ENCODE measurements around the gene AKAP11.

Gene AKAP11

DNA sequence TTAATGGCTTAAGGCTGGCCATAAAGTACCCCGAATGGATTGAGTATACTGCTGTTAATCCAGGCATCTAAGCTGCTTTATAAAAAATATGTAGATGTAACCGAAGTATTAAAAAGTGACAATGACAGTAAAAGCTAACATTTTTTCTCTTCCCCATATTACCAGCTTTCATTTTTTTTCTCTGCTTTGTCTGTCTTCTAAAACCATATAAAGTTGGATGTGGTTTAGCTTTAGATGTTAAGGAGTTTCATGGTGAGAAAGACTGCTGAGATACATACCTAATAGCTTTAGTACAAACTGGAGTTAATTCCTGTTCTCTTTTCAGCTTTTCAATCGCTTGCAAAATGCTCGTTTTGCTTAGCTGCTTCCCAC, 838 bp downstream of the AKAP11 start:
- DNase-seq (ENCODE audit: low spot score): no peak

DNA sequence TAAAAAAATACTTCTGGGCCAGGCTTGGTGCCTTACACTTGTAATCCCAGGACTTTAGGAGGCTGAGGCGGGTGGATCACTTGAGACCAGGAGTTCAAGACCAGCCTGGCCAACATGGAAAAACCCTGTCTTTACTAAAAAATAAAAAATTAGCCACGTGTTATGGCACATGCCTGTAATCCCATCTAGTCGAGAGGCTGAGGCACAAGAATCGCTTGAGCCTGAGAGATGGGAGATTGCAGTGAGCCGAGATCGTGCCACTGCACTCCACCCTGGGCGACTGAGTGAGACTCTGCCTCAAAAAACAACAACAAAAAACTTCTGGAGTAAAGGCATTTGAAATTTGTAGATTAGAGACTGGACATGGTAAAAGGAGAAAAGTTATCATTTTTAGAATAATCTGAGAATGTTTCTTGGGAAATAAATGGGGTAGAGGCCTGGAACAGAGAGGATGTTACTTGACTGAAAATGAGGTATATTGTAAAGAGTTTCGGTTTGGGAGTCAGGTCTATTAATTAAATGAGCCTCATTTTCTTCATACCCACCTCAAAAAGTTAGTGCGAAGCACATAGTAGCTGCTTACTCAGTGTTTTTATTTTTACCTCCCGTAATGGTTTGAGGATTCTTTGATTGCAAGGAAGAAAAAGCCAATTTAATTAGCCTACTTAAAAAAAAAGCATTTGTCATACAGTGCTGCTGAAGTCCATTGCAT, 2.6 kb downstream of the AKAP11 start:
- no peak for DNase-seq (ENCODE audit: low spot score)

DNA sequence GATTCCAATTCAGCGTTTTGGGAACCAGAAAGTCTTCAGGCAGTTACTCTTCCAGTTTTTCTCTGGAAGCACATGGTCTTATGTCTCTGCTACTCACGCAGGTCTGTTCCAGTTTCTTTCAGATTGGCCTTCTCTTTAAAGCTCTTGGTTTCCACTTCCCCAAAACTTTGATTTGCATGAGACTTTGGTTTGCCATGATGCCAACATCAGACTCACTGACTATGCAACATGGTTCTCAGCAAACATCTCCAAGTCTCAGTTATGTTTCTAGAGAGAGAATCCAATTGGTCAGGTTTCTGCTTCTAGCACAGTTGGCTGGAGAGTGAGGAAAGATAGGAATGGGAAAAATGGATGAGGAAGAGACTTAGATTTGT, 3.1 kb downstream of the AKAP11 start:
- DNase-seq (ENCODE audit: low spot score): no peak

DNA sequence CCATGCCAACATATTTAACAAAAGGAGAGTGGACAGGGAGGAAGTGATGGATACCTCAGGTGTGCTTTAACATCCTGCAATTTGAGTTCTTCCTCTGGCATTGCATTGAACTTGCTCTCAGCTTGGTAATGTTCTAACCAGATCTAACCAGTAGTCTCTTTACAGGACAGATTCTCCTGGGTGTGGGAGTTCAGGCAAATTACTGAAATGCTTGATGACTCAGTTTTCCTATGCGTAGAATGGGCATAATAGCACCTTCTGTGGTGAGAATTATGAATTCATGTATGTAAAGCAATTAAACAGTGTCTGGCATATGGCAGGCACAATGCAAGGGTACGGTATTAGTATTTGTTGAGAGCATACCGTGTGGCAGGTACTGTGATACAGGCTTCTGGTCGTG, 3.6 kb downstream of the AKAP11 start:
- no peak for DNase-seq (ENCODE audit: low spot score)

DNA sequence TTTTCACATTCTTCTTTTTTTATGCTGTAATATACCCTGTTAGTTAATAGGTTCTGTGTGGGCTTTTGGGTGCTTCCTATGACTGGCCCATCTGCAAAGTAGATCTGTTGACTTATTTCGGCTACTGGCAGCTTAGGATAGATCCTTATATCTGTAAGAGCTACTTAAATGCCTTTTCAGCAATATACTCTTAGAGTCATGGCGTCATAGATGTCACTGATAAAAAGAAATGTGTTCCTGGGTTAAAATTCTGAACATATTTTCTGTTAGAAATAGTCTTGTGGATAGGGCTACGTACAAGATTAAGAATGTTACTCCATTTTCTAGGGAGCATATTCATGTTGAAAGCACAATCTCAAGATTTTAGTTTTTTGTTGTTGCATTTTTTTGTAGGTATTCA, 4.7 kb downstream of the AKAP11 start:
- no peak for DNase-seq (ENCODE audit: low spot score)

DNA sequence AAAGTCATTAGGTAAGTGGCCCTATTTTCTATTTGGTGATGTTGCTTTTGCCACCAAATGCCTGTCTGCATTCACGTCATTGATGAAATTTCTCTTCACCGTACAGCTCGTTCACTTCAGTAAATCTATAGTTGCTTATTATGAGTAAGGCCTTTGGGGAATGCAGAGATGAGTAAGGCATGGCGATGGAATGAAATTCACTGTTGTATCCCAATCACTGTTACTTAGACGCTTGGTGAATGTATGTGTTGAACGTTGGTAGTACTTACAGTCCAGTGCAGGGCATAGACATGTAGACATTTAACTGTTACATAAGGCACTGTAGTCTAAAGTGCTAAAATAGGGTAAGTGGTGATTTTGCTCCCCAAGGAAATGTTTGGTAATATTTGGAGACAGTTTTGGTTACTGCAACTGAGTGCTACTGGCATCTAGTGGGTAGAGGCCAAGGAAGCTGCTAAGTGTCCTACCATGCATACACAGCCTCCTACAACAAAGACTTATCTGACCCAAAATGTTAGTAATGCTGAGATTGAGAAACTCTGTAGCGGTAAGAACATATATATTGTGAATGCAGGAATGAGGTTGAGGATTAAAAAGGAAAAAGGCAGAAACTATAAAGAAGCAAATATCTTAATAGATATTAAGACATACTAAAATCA, 5.8 kb downstream of the AKAP11 start:
- DNase-seq (ENCODE audit: low spot score): no peak

DNA sequence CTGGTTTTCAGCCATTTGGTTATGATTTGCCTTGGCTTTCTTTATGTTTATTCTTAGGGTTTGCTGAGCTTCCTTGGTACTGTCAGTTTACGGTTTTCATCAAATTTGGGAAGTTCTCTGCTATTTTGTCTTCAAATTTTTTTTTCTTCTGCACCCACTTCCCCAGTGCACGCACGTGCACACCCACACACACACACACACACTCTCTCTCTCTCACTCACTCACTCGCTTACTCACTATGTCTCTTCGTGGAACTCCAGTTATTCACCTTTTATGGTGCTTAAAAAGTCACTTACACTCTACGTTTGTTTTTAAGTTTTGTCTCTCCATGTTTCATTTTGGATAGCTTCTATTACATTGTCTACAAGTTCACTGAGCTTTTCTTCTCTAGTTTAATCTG, 7.1 kb downstream of the AKAP11 start:
- no peak for DNase-seq (ENCODE audit: low spot score)

DNA sequence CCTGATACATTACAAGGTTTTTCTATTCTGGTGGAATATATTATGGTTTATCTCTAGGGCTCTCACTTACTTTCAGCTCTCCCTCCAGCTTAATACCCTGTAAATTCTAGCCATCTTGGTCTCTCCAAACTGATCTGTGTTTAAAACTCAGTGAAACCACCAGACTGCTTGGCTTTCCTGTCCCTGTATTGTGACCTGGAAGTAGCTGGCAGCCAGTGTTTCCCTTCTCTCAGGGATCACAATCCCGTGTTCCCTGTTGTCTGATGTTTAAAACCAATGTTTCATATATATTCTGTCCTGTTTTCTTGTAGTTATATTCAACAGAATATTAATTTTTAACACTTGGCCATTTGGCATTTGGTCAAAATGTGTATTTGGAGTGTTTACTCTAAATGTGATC, 8.0 kb downstream of the AKAP11 start:
- no peak for DNase-seq (ENCODE audit: low spot score)

DNA sequence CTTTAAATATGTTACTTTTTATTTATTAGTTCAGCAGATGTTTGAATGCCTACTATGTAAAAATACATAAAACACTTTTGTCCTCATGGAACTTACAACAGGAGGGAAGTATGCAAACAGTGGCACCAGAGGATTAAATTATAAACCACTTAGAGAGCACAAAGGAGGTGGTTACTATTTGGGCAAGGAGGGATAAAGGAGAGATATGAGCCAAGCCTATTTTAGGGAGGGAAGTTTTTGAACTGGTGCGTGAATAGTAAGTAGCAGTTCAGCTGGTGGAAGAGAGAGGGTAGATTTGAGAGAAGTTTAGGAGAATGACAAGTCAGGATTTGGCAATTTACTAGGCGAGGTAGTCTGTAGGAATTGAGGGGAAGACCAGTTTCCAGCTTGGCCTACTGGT, 8.6 kb downstream of the AKAP11 start:
- no peak for DNase-seq (ENCODE audit: low spot score)

DNA sequence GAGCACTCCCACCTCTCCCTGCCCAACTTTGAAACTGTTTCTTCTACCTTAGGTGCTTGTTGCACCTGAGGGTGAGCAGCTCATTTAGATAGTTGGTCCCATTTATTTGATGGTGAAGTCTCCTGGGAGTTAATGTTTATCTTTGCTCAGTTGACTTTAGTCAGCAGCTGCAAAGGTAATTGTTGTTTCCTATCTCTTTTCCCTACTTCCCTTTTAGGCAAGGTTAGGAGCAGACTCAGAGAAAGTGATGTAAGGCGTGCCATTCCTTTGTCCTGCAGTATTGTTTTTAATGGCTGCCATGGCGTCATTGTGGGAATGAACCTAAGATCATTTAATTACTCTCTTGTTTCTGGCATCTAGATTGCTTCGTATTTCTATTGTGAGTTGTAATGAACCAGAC, 11.6 kb downstream of the AKAP11 start:
- no peak for DNase-seq (ENCODE audit: low spot score)

DNA sequence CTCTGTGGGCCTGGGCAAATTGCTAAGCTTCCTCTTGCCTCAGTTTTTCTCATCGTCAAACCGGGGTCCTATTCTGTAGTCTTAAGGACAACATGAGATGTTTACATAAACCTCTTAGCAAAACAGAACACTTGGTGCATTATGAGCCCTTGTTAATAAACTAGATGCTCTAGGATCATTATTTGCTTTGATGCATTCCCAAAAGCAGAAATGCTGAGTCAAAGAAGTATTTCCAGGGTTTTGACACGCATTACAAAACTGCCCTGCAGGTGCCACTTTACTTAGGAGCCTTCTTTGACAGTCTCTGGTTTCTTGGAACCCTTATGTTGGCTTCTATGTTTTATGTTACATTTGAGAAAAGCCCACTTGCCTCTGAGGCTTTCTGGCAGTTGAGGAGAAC, 12.1 kb downstream of the AKAP11 start:
- DNase-seq (ENCODE audit: low spot score): no peak

DNA sequence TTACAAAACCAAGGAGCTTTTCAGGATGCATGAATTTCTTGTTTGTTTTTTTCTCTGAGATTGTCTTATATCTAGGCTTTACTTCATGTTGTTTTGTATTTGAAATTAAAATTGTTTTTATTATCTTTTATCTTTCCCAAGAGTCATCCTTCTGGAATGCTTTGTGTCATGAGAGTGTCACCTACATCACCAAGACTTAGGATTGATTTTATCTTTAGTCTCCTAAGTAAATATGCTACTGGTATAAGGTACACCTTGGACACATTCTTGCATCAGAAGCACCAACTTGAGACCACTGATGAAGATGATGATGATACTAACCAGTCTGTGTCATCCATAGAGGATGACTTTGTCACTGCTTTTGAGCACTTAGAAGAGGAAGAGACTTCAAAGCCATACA, 26.4 kb downstream of the AKAP11 start:
- DNase-seq (ENCODE audit: low spot score): no peak

DNA sequence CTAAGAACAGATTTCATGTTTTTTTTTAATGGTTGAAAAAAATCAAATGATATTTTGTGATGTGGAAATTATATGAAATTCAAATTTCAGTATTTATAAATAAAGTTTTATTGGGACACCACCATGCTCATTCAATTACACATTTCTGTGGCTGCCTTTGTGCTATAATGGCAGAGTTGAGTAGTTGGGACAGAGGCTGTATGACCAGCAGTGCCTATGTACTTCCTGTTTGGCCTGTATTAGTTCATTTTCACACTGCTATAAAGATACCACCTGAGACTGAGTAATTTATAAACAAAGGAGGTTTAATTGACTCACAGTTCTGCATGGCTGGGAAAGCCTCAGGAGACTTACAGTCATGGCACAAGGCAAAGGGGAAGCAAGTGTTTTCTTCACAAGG, 33.6 kb downstream of the AKAP11 start:
- DNase-seq (ENCODE audit: low spot score): no peak

DNA sequence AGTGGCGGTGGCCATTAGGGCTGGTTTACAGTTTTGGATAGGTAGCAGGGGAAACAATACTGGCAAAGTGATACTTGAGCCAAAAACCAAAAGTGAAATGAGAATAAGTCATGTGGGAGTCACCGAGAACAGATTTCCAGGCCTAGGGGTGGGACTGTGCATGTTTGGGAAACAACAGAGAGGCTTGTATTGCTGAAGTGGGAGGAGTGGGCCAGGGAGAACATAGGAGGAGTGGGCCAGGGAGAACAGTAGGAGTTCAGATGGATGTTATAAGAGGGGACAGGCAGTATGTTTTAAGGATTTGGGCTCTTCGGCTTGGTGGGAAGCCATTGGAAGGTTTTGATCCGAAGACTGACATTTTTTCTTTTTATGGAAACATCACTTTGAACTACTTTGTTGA, 35.5 kb downstream of the AKAP11 start:
- DNase-seq (ENCODE audit: low spot score): no peak

DNA sequence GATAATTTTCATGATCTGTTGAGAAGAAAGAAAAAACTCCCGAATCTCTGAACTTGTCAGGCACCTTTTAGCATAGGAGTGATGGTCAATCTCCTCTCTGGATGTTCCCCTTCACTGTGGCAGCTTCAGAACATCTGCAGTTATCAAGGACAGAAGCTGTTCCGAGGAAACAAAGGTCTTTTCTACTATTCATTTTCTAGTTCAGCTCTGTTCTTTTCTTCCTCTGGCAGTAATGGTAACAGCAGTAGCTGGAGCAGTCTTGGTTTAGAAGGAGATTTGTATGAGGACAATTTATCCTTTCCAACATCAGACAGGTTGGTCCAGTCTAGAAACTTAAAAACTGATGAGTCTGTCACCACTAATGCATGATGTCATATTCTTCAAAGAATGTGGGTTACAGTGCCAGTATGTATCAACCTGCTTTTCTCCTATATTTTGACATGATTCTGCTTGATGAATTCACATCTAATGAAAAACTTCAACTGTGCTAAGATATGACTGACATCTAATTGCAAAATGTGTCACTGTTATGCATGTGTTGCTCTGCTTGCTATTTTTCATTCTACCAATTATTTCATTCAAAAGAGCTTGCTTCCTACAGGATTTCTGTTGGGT, 41.0 kb downstream of the AKAP11 start:
- DNase-seq (ENCODE audit: low spot score): no peak

DNA sequence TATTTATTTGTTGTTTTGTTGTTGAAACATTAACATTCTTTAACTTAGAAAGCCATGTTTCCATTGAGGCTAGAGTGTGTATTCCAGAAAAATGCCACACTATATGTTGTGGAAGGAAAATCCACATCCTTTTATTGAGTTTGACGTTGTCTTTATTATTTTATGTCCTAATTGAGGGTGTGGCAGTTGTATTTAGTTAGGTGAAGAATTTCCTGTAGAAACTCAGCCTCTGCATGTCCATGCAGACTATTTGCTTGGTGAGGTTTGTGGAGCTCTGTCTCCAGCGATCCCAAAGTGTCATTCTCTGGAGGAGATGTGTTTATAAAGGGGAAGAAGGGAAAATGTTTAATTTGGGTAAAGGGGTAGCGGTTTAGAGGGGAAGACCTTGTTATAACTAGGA, 46.6 kb downstream of the AKAP11 start:
- no peak for DNase-seq (ENCODE audit: low spot score)

DNA sequence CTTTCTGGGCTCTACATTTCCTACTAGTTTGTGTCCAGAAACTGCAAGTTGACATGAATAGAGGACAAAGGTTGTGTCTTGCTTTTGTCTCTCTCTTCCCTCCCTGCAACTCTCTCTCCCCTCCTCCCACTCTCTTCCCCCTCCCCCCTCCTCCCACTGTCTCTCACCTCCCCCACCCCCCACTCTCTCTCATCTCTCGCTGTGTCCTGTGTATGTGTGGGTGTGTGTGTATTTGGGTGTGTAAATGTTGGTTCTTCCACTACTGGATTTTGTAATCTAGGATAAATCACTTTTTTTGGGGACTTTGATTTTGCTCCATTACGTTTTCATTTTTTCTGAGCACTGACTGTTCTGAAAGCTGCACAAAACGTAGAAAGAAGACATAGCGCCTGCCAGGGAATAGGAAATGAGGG, 48.4 kb downstream of the AKAP11 start:
- no peak for DNase-seq (ENCODE audit: low spot score)

DNA sequence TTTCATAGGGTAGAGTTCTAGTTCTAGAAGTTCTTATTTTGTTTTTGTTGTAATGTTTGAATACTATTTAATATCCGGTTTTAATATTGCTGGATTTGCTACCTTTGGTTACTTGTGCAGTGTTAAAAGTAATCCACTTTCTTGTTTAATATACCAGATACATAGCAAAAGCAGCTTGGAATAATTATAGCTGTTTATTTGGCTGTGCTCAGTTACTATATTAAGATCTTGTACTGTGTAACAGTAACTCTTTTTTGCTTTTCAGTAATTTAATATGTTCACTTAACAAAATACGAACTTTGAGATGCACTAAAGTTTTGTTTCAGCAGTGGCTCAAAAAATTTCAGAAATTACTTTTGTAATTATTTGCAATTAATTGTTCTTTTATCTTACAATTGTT, 50.9 kb downstream of the AKAP11 start:
- DNase-seq (ENCODE audit: low spot score): no peak

DNA sequence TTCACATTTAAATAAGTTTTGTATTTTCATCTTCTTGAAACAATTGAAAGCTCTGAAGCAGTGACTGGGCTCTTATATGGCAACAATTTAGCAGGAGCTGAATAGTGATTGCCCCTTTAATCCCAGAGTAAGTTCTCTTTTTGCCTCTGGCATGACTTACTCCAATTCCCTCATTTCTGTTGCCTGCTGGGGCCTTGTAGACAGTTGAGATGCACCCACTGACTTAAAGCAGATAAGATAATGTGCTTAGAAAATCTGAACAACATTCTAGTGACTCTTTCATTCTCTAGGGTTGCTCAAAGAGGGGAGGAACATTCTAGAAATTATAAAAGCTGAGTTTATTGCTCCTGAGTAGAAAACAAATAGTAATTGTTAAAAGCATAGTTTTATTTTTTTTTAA, 52.8 kb downstream of the AKAP11 start:
- no peak for DNase-seq (ENCODE audit: low spot score)

DNA sequence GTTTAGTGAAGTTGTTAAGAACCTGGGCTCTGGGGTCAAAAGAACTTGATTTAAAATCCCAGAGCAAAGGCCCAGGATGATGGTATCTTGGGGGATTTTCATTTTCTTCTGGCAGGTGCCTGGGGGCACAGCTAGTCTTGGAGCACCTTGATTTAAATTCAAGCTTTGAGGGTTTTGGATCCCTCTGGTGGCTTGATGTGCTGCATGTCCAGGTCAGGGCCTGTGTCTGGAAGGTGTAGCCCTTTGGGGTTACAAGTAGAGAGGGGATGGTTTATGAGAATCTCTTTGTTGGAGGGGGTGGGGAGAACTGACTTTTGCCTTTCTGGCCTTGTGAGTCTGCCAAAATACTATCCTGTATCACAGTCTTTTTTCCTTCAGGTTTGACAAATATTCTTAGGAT, 55.8 kb downstream of the AKAP11 start:
- no peak for DNase-seq (ENCODE audit: low spot score)

DNA sequence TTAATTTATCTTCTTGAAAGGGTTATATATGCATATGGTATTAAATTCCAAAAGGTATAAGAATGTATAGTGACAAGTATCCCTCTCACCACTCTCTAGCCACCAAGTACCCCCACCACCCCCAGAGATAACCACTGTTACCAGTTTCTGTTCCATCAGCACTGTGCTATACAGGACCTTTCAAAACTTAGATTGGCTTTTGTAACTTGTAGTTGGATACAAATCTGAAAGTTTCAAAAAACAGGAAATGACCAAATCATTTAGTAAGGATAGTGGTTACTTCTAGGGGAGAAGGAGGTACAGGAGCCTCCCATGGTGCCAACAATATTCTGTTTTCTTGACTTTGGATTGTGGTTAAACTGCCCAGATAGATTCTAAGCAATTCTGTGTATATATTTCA, 56.7 kb downstream of the AKAP11 start:
- DNase-seq (ENCODE audit: low spot score): no peak

DNA sequence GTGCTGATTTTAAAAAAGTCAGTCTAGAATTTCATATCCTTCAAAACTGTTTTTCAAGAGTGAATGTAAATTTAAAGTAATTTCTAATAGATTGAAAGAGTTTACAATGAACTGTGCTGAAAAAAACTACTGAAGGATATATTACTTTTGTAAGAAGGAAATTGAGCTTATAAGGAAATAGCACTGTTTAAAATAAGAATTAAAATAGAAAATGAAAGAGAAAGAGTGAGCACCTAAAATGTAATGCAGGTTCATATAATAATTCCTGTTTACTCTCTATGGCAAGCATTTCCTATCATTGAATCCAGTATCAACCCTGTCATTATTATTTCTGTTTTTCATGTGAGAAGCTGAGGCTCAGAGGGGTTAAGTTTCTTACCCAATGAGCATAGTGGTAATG, 57.3 kb downstream of the AKAP11 start:
- DNase-seq (ENCODE audit: low spot score): no peak

DNA sequence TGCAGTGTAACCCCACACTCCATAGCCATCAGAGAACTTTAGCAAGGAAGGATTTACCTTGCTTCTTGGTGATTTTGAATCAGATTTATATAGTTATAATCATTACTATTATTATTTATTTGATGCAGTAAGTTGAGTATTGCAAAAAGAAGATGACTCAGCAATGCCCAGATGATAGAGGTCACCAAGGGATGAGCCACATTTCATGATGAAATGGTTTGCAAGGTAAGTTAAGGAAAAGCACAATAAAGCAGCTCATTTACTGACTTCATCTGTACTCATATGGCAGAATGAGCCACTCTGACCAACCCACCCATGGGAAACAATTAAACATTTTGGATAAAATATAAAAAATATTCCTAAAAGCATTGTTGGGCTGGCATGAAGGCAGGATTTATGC, 59.1 kb downstream of the AKAP11 start:
- no peak for DNase-seq (ENCODE audit: low spot score)
